Esophagus mucosa (tissue), 1 donor: ENCODE measurements around the gene PGAM2. TPM values are rescaled to one million over a fixed set of nuclear protein-coding genes. Genes with fewer than 3 reads are reported as not detected.

Source experiments
- ATAC-seq: fragments of 200-7000 bp; cut with Tn5 transposase; one replicate; pipeline ENCODE4 v1.9.1; 2020
- total RNA-seq: library from RNA; stranded (reverse); gene quantifications from one replicate; pipeline ENCODE4 v1.2.4, GENCODE V29; 2023
- donor health status: DM: yes; HTN: yes; CAD: no.

Gene PGAM2
- total RNA-seq = 2.6 TPM

GRCh38 chr7:44065431-44066110 is at the start of gene PGAM2:
Gene PGAM2 (minus strand): TSS chr7:44065567. CDS start chr7:44065529, 38 bp downstream.
- peak; percentile 26 for ATAC-seq

GRCh38 chr7:44114586-44115310 is 49.4 kb upstream of the PGAM2 start:
- no peak for ATAC-seq

GRCh38 chr7:44113764-44114354 is 48.5 kb upstream of the PGAM2 start:
- no peak for ATAC-seq

GRCh38 chr7:44112997-44113763 is 47.8 kb upstream of the PGAM2 start:
- ATAC-seq = no peak

- ATAC-seq = no peak
These were observed 47.0 kb upstream of the PGAM2 start for GRCh38 chr7:44112231-44112996.

GRCh38 chr7:44111761-44112160 is 46.4 kb upstream of the PGAM2 start:
- no peak for ATAC-seq

GRCh38 chr7:44110719-44111635 is 45.6 kb upstream of the PGAM2 start:
- ATAC-seq = peak; percentile 21

GRCh38 chr7:44109991-44110390 is 44.6 kb upstream of the PGAM2 start:
- ATAC-seq = no peak

GRCh38 chr7:44108768-44109750 is 43.7 kb upstream of the PGAM2 start:
- no peak for ATAC-seq

- ATAC-seq = no peak
These were observed 42.8 kb upstream of the PGAM2 start for GRCh38 chr7:44107961-44108767.

- ATAC-seq = no peak
These were observed 42.0 kb upstream of the PGAM2 start for GRCh38 chr7:44107116-44107960.

- ATAC-seq = no peak
These were observed 41.1 kb upstream of the PGAM2 start for GRCh38 chr7:44106311-44107065.

GRCh38 chr7:44105832-44106231 is 40.5 kb upstream of the PGAM2 start:
- ATAC-seq = no peak

- no peak for ATAC-seq
These were observed 39.7 kb upstream of the PGAM2 start for GRCh38 chr7:44104860-44105771.

- ATAC-seq = no peak
These were observed 38.8 kb upstream of the PGAM2 start, which contains the start of gene AEBP1 for GRCh38 chr7:44103923-44104859. Gene AEBP1 (plus strand): TSS chr7:44104345. CDS start chr7:44104666, 321 bp downstream.
